HepG2 (cell line): ENCODE measurements around the gene BCO2. TPM values are rescaled to one million over a fixed set of nuclear protein-coding genes. Genes with fewer than 3 reads are reported as not detected.

Experiments used
- BCL6 ChIP-seq: IDR thresholded peaks from 2 replicates; pipeline ENCODE4 v1.6.1; 2016; ENCODE audit warnings: missing genetic modification reagents, missing compliant biosample characterization
- CEBPB ChIP-seq: IDR thresholded peaks from 2 replicates; pipeline ENCODE4 v1.6.1; 2011; ENCODE audit warnings: low read depth, low read length, improper control_type of control experiment, borderline replicate concordance
- DMAP1 ChIP-seq: IDR thresholded peaks from 2 replicates; pipeline ENCODE4 v1.6.1; 2016
- GABPA ChIP-seq, 2 experiments: IDR thresholded peaks; 2 replicates each; pipeline ENCODE4 v1.6.1; 2011 to 2016; ENCODE audit warnings: low read depth in 2 of 2, low read length in 1 of 2, missing biosample characterization in 1 of 2, missing genetic modification characterization in 1 of 2
- GATA4 ChIP-seq: sonication (generic); IDR thresholded peaks from 2 replicates; pipeline ENCODE4 v1.6.1; 2016; ENCODE audit warnings: antibody characterized with exemption, low read depth, borderline replicate concordance
- HDAC2 ChIP-seq: sonication (generic); formaldehyde crosslinking; IDR thresholded peaks from 2 replicates; pipeline ENCODE4 v1.4.0; 2020; ENCODE audit warnings: missing genetic modification reagents
- HMG20B ChIP-seq: conservative IDR thresholded peaks from 2 replicates; pipeline ENCODE4 v1.6.1; 2016; ENCODE audit warnings: missing genetic modification reagents, missing compliant biosample characterization
- HOXA3 ChIP-seq: sonication (generic); formaldehyde crosslinking; IDR thresholded peaks from 2 replicates; pipeline ENCODE4 v1.5.0; 2020; ENCODE audit warnings: missing genetic modification reagents
- KLF13 ChIP-seq: sonication (generic); formaldehyde crosslinking; IDR thresholded peaks from 2 replicates; pipeline ENCODE4 v1.4.0; 2020; ENCODE audit warnings: mild to moderate bottlenecking, missing genetic modification reagents
- RAD21 ChIP-seq: fragments of 450-650 bp; formaldehyde crosslinking; IDR thresholded peaks from 2 replicates; pipeline ENCODE4 v1.5.0; 2020; ENCODE audit warnings: mild to moderate bottlenecking
- RARA ChIP-seq: IDR thresholded peaks from 2 replicates; pipeline ENCODE4 v1.6.1; 2016; ENCODE audit warnings: missing genetic modification reagents, missing compliant biosample characterization
- SAP130 ChIP-seq: IDR thresholded peaks from 2 replicates; pipeline ENCODE4 v1.6.1; 2016; ENCODE audit warnings: low read depth
- SOX5 ChIP-seq: IDR thresholded peaks from 2 replicates; pipeline ENCODE4 v1.6.1; 2016; ENCODE audit warnings: borderline replicate concordance
- SP2 ChIP-seq: sonication (generic); formaldehyde crosslinking; IDR thresholded peaks from 2 replicates; pipeline ENCODE4 v1.5.1; 2020; ENCODE audit warnings: mild to moderate bottlenecking, missing genetic modification reagents
- TCF7 ChIP-seq: sonication (generic); IDR thresholded peaks from 2 replicates; pipeline ENCODE4 v1.6.1; 2016; ENCODE audit warnings: antibody characterized with exemption, low read depth
- TEAD3 ChIP-seq: optimal IDR thresholded peaks from 2 replicates; pipeline ENCODE3; 2016; ENCODE audit warnings: borderline replicate concordance
- ZFAT ChIP-seq: sonication (generic); formaldehyde crosslinking; conservative IDR thresholded peaks from 2 replicates; pipeline ENCODE4 v1.8.1; 2023; ENCODE audit warnings: missing genetic modification reagents, inconsistent platforms
- ZFP1 ChIP-seq: IDR thresholded peaks from 2 replicates; pipeline ENCODE4 v1.6.1; 2016
- ZNF253 ChIP-seq: sonication (generic); formaldehyde crosslinking; IDR thresholded peaks from 2 replicates; pipeline ENCODE4 v1.8.0; 2022; ENCODE audit warnings: mild to moderate bottlenecking, missing genetic modification reagents, borderline replicate concordance
- ZNF337 ChIP-seq: sonication (generic); formaldehyde crosslinking; IDR thresholded peaks from 2 replicates; pipeline ENCODE4 v1.5.1; 2020; ENCODE audit warnings: missing genetic modification reagents, low read depth, mild to moderate bottlenecking, borderline replicate concordance
- ZNF33B ChIP-seq: sonication (generic); formaldehyde crosslinking; IDR thresholded peaks from 2 replicates; pipeline ENCODE4 v1.5.1; 2020; ENCODE audit warnings: mild to moderate bottlenecking, missing genetic modification reagents
- ZNF484 ChIP-seq: sonication (generic); formaldehyde crosslinking; IDR thresholded peaks from 2 replicates; pipeline ENCODE4 v1.5.1; 2020; ENCODE audit warnings: mild to moderate bottlenecking, low read depth, missing genetic modification reagents, borderline replicate concordance
- ZNF607 ChIP-seq: sonication (generic); formaldehyde crosslinking; IDR thresholded peaks from 2 replicates; pipeline ENCODE4 v1.5.1; 2020; ENCODE audit warnings: missing genetic modification reagents, mild to moderate bottlenecking, borderline replicate concordance
- ZNF7 ChIP-seq: IDR thresholded peaks from 2 replicates; pipeline ENCODE4 v1.6.1; 2016; ENCODE audit warnings: missing biosample characterization, missing genetic modification reagents
- polyA plus RNA-seq, 8 experiments: library from polyadenylated mRNA; depleted of rRNA in 3 of 8; stranded (reverse) in 7 of 8; unstranded in 1 of 8; fragments of >200 nt; fragmentation: Illumina TruSeq in 4 of 8; extraction: Trizol in 4 of 8; gene quantifications; 2 replicates each; pipeline versions ENCODE4 v1.2.1 to v1.2.3, GENCODE V29; 2011 to 2016; ENCODE audit warnings: low read depth in 4 of 8, missing spikeins in 1 of 8, mixed read lengths in 1 of 8; ENCODE audit not compliant: insufficient read depth in 1 of 8
- total RNA-seq, 5 experiments: library from RNA; depleted of rRNA; stranded (reverse); fragments of >200 nt; fragmentation: Illumina TruSeq; extraction: Trizol; gene quantifications; 2 replicates each; pipeline ENCODE4 v1.2.3, GENCODE V29; 2016; ENCODE audit warnings: low read depth in 1 of 5
- TF ChIP-seq, protein P1 (sequence below), 2 experiments: fragments of 450-650 bp in 1 of 2; sonication (generic) in 1 of 2; formaldehyde crosslinking; IDR thresholded peaks; 2 replicates each; pipeline versions ENCODE4 v1.5.0 to v1.8.0; 2020 to 2022; ENCODE audit warnings: mild to moderate bottlenecking in 1 of 2, missing genetic modification reagents in 1 of 2

The BCO2 gene
- total and polyA plus RNA-seq, 2 of the 13 experiments (the other 11 are each of a cell fraction or from before 2014, with no cell fraction given), result 0.38 to 0.58 TPM

DNA sequence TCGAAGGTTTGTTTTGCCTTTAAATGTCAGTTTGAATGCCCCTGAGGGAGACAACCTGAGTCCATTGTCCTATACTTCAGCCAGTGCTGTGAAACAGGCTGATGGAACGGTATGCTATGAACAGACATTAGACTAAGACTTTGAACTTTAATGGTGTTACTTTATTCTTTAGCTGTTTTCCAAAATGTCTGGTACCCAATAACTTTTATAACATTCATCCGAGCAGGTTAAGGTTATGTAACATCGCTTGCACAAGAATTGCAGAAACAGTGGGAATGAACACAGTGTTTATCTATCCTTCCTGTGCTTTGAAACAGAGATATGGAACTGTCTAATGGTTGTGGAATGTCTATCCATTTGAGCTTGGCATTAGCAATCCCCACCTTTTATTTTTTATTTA lies 38.4 kb downstream of the BCO2 start (continued):
- TF ChIP-seq ZNF7 (no peak), TEAD3 (CRISPR knock-in tag) (peak; percentile 58), ZNF253 (CRISPR knock-in tag) (no peak), GATA4 (no peak), CEBPB (peak; percentile 79), ZNF607 (CRISPR knock-in tag) (no peak), HMG20B (CRISPR knock-in tag) (peak; percentile 47; the same call in 1 of the 2 replicates), HOXA3 (no peak), BCL6 (CRISPR knock-in tag) (0 out of 2 replicates have a peak, but pooled peaks have one; percentile 33), HDAC2 (0 out of 2 replicates have a peak, but pooled peaks have one; percentile 30), GABPA (IDR thresholded peaks at IDR 0.05; ENCODE audit: low read depth, low read length) (no peak), GABPA (CRISPR knock-in tag; IDR thresholded peaks at IDR 0.05; ENCODE audit: low read depth) (no peak), SOX5 (peak; percentile 54; the same call in 1 of the 2 replicates), ZFP1 (CRISPR knock-in tag) (no peak), ZNF337 (CRISPR knock-in tag) (no peak), SAP130 (peak; percentile 33; the same call in 1 of the 2 replicates), TCF7 (0 out of 2 replicates have a peak, but pooled peaks have one; percentile 20), RARA (CRISPR knock-in tag) (peak; percentile 39), ZNF33B (CRISPR knock-in tag) (no peak), KLF13 (no peak), ZNF484 (CRISPR knock-in tag) (no peak), DMAP1 (CRISPR knock-in tag) (no peak), RAD21 (CRISPR knock-in tag) (no peak), ZFAT (CRISPR knock-in tag) (no peak), SP2 (no peak)
- TF ChIP-seq, protein P1, sequence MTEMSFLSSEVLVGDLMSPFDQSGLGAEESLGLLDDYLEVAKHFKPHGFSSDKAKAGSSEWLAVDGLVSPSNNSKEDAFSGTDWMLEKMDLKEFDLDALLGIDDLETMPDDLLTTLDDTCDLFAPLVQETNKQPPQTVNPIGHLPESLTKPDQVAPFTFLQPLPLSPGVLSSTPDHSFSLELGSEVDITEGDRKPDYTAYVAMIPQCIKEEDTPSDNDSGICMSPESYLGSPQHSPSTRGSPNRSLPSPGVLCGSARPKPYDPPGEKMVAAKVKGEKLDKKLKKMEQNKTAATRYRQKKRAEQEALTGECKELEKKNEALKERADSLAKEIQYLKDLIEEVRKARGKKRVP (CRISPR knock-in tag; IDR thresholded peaks at IDR 0.05), result peak in 1 of 2 experiments; percentile 55; a peak in 1 of 4 replicates
- TF ChIP-seq, all 625 proteins: peak for 29
